Smooth muscle cell of the brain vasculature (primary cell): ENCODE measurements around the gene CAPZB.

Experiments
- DNase-seq: peaks from one replicate; pipeline ENCODE4 v3.0.0-alpha.2; 2012; ENCODE audit warnings: low read depth, low spot score

Gene CAPZB

DNA sequence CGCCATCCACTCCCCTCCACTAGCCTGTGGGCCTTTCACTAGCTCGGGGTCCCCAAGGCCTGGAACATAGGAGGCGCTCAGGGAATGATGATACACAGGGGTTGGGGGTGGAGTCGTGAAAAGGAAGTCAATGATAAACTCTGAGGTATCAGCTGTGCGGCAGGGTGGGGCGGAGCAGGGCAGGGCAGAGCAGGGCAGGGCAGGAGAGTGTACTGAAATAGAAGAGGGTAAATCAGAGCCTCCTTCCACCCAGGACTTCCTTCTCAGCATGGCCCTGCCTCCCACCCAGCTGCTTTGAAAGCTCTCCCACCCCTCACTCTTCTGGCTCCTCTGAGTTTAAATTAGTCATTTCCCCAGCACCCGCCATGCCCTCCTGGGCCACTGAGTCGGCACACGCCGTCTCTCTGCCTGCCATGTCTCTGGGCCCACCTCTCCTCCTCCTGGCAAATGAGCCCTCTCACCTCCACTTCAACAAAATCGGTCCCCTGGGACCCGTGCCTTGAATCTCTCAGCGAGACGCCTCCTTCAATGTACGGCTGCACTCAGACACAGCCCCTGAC is 16.9 kb downstream of the CAPZB start:
- no peak for DNase-seq

DNA sequence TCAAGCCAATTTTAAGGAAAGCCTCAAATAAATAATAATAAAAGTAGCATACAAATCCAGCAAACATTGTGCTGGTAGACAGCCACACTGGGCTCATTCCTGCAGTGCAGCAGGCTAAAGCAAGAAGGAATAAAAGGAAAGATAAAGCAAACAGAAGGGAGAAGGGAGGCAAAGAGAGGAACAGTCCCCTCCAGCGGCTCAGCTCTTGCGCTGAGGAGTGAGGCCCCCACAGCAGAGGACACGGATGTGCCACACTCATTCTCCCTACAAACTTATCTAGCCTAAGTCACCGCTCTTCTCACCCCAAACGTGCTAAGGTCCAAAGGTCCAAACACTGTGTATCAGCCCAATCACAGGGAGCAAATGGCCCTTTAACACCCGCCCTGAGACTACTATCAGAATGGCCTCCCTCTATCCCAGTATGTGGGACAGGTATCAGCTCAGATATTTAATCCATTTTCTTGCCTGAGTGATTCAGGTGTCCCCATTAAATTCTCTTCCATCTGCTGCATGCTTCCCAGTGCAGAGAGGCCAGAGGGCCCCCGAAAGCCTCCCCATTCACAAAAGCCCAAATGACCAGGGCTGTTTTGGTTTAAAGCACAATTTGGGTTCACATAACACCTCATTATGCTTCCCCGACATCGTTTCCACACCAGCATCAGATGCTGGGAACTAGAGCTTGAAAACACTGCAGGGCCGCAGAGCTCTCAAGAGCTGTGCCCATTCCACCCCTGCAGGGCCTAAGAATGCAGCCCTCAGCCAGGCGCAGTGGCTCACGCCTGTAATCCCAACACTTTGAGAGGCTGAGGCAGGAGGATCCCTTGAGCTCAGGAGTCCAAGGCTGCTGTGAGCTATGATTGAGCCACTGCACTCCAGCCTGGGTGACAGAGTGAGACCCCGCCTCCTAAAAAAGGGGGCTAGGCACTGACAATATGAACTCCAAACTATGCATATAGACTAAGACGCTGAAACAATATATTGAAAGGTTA is 17.8 kb downstream of the CAPZB start:
- no peak for DNase-seq

DNA sequence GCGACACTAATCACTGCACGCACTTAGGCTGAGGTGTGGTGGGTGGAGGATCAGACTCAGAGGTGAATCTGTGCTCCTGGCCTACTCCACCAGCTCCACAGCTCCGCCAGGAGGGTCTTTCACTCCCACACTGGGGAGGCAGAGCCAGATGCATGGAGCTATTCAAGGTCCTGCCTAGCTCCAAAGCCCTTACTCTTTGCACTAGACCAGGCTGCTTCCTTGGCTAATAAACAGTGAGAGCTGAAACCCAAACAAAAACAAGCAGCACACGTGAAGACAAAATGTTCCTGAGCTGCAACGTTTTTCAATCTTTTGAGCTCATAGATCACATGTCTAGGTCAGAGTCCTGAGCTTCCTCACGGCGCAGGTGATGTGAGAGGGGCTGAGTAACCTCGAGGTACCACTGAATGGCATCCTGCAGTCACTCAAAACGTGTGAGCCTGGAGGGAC is 19.2 kb downstream of the CAPZB start:
- DNase-seq = no peak

DNA sequence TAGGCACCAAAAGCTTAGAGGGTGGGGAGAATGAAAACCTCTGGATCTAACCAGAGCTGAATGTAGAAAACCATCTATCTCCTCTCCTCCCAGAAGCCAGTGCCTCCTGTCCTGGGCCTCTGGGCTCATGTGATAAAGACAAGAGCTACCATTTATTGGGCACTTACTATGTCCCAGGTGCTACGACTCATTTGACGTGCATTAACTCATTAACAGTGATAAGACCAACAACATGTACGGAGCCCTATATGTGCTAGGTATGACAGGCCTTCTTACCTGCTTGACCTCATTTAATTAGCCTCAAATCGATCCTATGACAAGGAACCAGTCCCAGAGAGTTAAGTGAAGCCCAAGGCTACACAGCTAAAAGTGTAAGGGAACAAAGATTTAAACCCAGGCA is 19.7 kb downstream of the CAPZB start:
- no peak for DNase-seq

DNA sequence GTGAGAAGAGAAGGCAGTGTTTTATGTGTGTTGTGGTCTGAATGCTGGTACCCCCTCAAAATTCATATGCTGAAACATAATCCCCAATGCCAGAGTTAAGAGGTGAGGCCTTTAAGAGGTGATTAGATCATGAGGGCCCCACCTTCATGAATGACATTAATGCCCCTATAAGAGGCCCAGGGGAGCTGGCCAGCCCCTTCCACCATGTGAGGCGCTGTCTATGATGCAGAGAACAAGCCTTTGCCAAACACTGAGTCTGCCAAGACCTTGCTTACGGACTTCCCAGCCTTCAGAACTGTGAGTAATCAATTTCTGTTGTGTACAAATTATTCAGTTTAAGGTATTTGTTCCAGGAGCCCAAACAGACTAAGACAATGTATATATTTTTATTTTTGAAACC is 20.2 kb downstream of the CAPZB start:
- no peak for DNase-seq

DNA sequence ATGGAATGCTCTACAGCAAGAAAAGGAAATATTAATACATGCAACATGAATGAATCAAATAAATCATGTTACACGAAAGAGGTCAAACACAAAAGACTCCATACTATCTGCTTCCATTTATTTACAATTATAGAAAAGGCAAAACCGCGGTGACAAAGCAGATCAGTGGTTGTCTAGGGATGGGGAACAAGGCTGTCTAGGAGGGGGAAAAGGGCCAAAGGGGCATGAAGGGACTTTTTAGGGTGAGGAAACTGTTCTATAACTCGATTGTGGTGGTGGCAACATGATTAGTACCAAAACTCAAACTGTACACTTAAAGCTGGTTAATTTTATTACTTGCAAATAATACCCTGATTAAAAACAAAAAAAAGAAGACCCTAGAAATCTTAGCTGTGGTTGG is 20.6 kb downstream of the CAPZB start:
- no peak for DNase-seq

DNA sequence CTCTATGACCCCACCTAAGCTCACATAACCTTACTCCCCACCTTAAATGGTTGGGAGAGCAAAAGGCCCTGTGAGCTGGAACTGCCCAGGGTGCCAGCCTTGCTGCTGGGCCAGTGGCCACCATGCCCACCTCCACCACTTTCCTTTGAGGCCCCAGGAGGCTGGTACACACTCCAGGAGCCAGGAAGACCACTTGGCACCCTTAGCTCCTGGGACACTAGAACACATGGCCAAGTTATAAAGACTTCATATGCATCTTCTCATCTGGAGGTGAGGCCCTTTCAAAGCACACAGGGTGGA is 21.9 kb downstream of the CAPZB start:
- no peak for DNase-seq

DNA sequence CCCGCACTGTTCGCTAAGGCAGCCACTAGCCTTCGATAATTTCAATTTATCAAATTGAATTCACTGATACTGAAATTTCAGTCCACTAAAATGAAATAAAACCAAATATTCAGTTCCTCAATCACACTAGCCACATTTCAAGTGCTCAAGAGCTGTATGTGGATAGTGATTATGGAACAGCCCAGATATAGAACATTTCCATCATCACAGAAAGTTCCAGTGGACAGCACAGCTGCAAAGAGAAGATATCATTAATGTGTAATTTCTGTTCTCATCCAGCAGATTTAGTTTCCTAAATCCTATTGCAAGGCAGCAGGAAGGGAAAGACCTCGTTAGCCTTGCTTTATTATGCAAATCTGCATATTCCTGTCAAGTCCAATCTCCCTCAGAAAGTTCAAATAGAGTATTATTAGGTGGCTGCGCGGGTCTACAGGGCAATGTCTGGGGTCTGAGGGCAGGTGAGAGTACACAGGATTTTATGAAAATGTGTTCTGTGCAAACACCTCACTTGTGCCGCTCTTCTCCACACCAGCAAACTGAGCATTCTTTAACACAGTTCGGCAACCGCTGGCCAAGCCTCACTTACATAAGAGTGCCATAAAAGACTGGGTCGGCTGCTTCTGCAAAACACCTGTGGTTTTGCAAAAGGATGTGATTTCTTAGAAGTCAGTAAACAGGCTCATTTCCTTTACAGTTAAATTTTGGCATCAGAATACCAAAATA is 22.4 kb downstream of the CAPZB start:
- no peak for DNase-seq

DNA sequence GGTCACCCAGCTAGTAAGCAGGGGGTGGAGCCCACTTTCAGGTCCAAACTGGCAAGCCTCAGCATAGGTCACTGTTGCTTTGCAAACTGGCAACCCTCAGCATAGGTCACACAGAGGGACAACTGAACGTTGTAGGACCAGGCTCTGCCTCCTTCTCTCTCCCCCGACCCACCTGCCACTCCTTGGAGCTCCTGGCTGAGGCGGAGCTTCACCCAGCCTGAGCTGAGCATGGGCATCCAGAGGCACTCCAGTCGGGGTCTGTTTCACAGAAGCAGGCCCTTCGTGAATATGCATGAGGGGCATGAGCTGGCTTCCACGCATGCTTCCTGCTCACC is 24.2 kb downstream of the CAPZB start:
- no peak for DNase-seq

DNA sequence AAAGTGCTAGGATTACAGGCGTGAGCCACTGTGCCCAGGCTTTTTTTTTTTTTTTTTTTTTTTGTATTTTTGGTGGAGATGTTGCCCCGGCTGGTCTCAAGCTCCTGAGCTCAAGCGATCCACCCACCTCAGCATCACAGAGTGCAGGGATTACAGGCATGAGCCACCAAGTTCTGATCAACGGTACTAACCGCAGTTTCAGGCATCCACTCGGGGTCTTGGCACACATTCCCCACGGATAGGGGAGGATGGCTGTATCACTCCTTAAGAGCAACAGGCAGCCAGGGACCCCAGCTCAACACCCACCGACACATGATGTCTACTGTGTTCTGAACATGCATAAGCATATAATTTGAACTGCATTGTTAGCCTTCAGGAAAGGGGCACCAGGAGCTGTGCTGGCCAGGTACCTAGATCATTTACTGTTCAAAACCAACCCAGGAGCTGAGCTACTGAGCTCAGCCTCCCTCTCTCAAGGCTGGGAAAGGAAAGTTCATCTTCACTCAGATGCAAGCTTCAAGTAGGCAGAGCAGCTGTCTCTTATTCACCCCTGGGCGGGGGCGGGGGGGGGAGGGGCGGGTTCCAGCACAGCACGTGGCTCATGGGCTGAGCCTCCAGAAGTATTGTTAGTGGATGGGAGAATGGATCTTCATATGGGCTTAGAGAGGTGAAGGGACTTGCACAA is 24.7 kb downstream of the CAPZB start:
- DNase-seq = no peak

DNA sequence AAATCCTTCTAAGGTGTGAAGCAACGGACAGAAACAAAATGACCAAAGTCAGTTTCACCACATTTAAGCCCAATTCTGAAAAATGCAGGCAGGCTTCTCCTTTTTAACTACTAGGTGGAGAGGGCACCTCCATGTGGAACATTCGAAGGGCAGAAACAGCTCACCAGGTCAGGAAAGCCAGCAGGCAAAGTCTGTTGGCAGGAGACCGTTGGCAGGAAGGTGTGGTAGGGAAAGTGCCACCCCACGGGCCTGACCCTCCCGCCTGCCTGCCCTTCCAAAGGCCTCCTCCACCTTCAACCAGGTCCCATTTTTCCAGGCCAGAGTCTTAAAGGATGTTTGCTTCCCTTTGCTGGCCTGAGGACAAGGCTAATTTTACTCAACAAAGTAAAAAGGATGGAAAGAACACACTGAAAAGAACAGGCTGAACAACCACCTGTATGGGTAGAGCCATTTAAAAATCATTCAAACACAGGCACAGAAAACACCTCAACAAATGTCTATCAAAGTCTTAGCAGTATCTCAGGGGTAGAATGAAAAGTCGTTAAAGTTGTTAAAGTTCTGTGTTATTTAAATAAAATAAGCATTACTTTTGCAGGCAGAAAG is 26.4 kb downstream of the CAPZB start:
- no peak for DNase-seq

DNA sequence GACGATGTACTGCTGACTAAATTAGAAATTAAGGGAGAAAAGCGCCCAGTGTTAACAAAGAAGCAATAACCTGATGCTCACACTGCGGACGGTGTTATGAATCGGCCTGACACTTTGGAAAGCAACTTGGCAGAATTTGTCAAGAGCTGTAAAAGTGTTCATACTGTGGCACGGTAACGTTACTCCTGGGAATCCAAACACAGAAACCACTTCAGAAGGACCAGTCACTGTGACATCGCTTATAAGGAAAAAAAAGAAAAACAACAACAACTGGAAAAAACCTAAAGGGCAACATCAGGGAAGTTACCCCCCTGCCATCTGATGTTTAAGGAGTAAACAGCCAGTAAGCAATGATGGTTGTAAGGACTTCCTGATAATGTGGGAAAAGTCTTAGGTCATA is 27.7 kb downstream of the CAPZB start:
- DNase-seq = no peak

DNA sequence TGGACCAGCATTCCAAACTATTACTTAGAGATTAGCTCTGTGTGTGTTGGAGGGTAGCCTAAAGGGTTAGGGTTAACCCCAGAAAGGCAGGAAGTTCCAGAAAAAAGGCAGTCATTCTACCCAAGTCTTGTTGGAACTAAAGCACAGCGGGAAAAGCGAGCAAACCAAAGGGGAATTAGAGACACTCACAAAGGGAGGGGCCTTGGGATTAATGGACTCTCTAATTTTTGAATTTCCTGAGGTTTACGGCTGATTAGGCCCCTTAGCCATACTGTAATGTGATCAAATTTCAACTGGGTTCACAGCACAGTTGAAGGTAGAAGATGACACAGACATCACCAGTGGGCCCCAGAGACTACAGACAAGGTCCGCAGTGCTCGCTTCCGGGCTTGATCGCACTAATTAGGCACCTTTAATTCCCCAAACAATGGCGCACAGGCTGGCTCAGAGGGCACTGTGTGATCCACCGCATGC is 28.3 kb downstream of the CAPZB start:
- DNase-seq = no peak

DNA sequence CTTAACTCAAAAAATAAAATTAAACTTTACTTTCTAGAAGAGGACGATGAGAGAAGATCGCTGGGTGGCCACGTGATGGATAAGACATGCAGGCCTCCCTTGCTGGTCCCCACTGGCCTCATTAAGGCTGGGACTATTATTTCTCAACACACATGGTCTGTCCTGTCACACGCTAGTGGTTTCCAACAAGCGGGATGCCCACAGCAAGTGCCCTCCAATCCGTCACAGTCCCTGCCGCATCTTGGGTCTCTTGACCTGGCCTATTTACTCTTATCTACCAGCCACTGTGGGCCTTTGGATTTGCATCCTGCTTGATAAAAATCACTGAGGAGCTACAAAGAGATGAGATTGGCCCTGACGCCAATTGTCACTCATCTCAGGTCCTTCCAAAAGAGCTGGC is 30.0 kb downstream of the CAPZB start:
- DNase-seq = no peak

DNA sequence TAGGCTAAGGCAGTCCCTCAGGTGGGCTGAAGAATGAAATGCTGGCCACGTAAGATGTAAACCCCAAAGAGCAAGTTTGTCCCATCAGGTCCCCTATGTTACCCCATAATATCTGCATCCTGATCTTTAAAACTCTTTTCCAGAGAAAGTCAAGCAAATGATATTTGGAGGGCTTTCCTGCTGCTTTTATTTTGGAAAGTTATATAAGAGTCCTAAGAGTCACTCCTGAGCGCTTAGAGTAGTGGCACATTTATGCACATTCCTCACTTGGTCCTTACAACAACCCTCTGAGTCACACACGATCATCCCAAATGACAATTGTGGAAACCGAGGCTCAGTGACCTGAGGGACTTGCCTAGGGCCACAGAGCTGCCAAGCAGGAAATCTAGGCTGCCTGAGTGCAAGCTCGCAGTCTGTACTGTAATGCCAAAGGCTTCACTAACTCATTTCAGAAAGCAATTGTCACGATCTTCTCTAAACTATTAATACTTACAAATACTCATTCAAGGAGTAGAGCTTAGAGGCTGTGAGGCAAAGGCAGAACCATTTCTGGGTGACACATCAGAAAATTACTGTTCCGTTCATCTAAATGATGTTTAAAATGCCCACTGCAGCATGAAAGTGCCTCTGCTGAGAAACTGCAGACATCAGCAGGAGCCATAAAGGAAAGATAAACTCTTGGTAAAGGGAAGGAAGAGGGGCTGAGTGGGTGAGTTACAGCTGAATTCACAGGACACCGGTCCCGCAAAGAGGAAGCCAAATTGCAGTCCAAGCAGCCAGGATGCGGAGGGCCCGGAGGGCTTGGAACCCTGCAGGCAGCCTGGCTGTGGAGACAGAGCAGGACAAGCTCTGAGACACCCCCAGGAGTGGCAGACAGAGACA is 30.8 kb downstream of the CAPZB start:
- DNase-seq = no peak

DNA sequence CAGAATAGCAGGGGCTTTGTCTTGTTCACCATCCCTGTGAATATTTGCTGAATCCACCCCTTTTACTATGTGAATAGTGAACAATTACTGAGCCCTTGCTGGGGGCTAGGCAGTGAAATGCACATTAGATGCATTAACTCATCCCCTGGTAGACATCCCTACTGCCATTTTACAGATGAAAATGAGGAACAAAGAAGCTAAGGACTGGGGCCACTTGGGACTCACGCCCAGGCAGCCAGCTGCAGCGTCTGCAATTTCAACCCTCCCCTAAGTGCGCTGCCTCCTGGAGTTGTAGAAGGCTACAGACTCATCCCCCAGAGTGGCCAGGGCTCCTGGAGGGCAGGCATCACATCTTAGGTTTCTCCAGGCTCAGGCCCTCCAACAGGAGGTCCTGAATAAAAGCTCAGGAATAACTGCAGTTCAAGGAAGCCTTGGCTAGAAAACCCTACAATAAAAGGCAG is 31.6 kb downstream of the CAPZB start:
- no peak for DNase-seq

DNA sequence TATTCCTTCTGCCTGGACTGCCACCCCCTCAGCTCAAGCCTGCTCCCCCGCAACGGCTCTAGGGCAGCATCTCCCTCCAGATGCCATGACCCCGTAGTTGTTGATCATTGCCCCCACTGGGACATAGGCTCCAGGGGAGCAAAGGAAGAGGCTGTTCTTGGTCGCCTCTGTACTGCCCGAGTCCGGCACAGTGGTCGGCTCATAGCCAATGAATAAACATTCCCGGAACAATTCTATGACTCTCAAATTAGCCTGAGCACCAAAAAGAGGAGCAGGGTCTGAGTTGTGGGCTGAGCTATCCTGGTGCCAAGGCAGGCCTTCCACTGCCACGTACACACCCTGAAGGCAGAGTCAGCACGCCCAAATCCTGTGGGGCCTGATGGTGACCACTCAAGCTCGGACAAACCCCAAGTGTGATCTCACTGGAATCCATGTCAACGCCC is 33.1 kb downstream of the CAPZB start:
- no peak for DNase-seq

DNA sequence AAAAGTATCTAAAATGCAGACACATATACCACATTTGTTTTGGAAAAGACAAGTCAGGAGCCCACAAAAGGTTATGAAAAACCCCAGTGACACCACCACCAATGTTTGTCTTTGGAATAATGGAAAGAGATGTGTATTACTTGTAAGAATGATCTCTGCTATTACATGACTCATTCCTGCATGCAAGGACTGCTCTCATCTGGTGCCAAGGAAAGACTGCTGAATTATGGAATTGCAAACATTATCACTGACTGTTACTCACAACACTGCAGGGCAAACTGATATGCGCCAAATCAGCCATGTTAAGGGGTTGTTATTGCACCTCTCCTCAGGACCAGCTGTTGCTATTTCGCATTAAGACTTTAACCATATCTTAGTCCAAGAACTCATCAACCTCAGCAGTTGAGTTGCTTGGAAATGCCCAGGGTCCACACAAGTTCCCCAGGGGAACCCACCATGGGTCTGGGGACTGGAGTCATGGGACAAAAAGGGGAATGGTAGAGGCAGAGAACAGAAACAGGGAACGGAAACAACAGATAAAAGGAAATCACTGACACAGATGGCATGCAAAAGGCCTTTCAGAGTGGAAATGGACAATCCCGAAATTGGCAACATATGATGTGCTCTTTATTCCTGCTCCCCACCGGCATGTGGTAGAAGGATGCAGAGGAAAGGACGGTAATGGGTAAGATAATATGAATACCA is 34.4 kb downstream of the CAPZB start:
- no peak for DNase-seq

DNA sequence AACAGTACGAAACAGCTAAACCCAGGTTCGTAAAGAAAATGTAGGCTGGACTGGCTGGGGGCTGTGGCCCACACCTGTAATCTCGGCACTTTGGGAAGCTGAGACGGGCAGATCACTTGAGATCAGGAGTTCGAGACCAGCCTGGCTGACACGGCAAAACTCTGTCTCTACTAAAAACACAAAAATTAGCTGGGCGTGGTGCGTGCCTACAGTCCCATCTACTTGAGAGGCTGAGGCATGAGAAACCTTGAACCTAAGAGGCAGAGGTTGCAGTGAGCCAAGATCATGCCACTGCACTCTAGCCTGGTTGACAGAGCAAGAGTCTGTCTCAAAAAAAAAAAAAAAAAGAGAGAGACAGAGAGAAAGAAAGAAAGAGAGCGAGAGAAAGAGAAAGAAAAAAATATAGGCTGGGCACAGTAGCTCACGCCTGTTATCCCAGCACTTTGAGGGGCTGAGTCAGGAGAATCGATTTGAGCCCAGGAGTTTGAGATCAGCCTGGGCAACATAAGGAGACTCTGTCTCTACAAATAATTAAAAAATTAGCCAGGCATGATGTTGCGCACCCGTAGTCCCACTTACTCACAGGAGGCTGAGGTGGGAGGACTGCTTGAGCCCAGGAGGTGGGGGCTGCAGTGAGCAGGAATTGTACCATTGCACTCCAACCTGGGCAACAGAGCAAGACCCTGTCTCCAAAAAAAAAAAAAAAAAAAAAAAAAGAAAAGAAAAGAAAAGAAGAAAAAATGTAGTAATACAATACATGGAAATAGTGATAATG is 35.7 kb downstream of the CAPZB start:
- DNase-seq = no peak
